Activated naive CD4-positive, alpha-beta T cell treated with anti-CD3 and anti-CD28 coated beads, Interleukin-2, amount 10 ng/mL, durations not matched to agents 7 days and 5 days (primary cell): Measurements from ENCODE around the gene LIN7B.

Experiments used
- CTCF ChIA-PET: fragments of 350-600 bp; sonication (Branson Sonifier 250); formaldehyde crosslinking; loops from one replicate; lab custom pipeline; 2021; ENCODE audit warnings: antibody characterized with exemption; lab: Charles Lee
- DNase-seq: peaks from one replicate; pipeline ENCODE4 v3.0.0-alpha.2; 2020
- H3K27ac Mint-ChIP-seq: one replicate; pipeline ENCODE4 v1.8.0; 2021; ENCODE audit warnings: mild to moderate bottlenecking, moderate library complexity, mixed read lengths
- H3K27me3 Mint-ChIP-seq: one replicate; pipeline ENCODE4 v1.8.0; 2021; ENCODE audit warnings: mild to moderate bottlenecking, mixed read lengths
- H3K36me3 Mint-ChIP-seq: one replicate; pipeline ENCODE4 v1.8.0; 2021; ENCODE audit warnings: mixed read lengths
- H3K4me1 Mint-ChIP-seq: one replicate; pipeline ENCODE4 v1.8.0; 2021; ENCODE audit warnings: mixed read lengths
- H3K4me3 Mint-ChIP-seq: one replicate; pipeline ENCODE4 v1.8.0; 2021; ENCODE audit warnings: mild to moderate bottlenecking, moderate library complexity, mixed read lengths
- H3K9me3 Mint-ChIP-seq: one replicate; pipeline ENCODE4 v1.8.0; 2021; ENCODE audit warnings: mixed read lengths

Gene LIN7B

GRCh38 chr19:49149652-49150105, 35.5 kb downstream of the LIN7B start:
- CTCF ChIA-PET, result interaction anchor here (0.8 to 1.6 kb wide), 3 partner anchors 14 to 59 kb away, joined by 3 to 4 read pairs (median 4); no protein-coding TSS in a partner anchor
- peak overlapping the region; percentile 73 for H3K4me3 Mint-ChIP-seq
- no peak for DNase-seq
- H3K36me3 Mint-ChIP-seq, result peaks cover 5% of the 10 kb centered on the region
- H3K9me3 Mint-ChIP-seq, result peaks cover 4% of the 10 kb centered on the region
- H3K27ac Mint-ChIP-seq, result no peak overlapping the region
- H3K27me3 Mint-ChIP-seq, result peaks cover 97% of the 10 kb centered on the region
- peaks cover 37% of the 10 kb centered on the region for H3K4me1 Mint-ChIP-seq

- peaks cover 35% of the 10 kb centered on the region for H3K4me1 Mint-ChIP-seq
Observed at GRCh38 chr19:49150106-49150943, 36.2 kb downstream of the LIN7B start.

GRCh38 chr19:49150944-49151243, 36.7 kb downstream of the LIN7B start:
- CTCF ChIA-PET, result no interaction called here
- H3K4me3 Mint-ChIP-seq, result no peak overlapping the region
- peaks cover 4% of the 10 kb centered on the region for H3K9me3 Mint-ChIP-seq

More at GRCh38 chr19:49150106-49150943, 36.2 kb downstream of the LIN7B start:
- Mint-ChIP-seq H3K27ac (no peak overlapping the region), H3K4me3 (peak overlapping the region; percentile 73), H3K36me3 (peaks cover 5% of the 10 kb centered on the region), H3K9me3 (peaks cover 4% of the 10 kb centered on the region), H3K27me3 (peaks cover 100% of the 10 kb centered on the region)
- CTCF ChIA-PET, result no interaction called here
- DNase-seq, result peak; percentile 73

GRCh38 chr19:49151267-49152118, 37.3 kb downstream of the LIN7B start:
- H3K9me3 Mint-ChIP-seq, result peaks cover 4% of the 10 kb centered on the region
- DNase-seq, result peak; percentile 58
- peaks cover 24% of the 10 kb centered on the region for H3K4me1 Mint-ChIP-seq
- CTCF ChIA-PET, result no interaction called here
- H3K27ac Mint-ChIP-seq, result no peak overlapping the region
- H3K27me3 Mint-ChIP-seq, result peaks cover 100% of the 10 kb centered on the region
- H3K36me3 Mint-ChIP-seq, result peaks cover 5% of the 10 kb centered on the region
- H3K4me3 Mint-ChIP-seq, result peak overlapping the region; percentile 24

More at GRCh38 chr19:49150944-49151243, 36.7 kb downstream of the LIN7B start:
- no peak for DNase-seq
- Mint-ChIP-seq H3K27ac (no peak overlapping the region), H3K4me1 (peaks cover 29% of the 10 kb centered on the region), H3K36me3 (peaks cover 5% of the 10 kb centered on the region), H3K27me3 (peaks cover 100% of the 10 kb centered on the region)

GRCh38 chr19:49152119-49152550, 38.0 kb downstream of the LIN7B start:
- Mint-ChIP-seq H3K27ac (no peak overlapping the region), H3K4me3 (no peak overlapping the region)
- CTCF ChIA-PET, result no interaction called here

GRCh38 chr19:49153167-49153809, 39.1 kb downstream of the LIN7B start:
- Mint-ChIP-seq H3K4me3 (no peak overlapping the region), H3K27me3 (peaks cover 98% of the 10 kb centered on the region)

More at GRCh38 chr19:49152119-49152550, 38.0 kb downstream of the LIN7B start:
- peaks cover 98% of the 10 kb centered on the region for H3K27me3 Mint-ChIP-seq
- peaks cover 4% of the 10 kb centered on the region for H3K9me3 Mint-ChIP-seq
- DNase-seq, result no peak
- H3K4me1 Mint-ChIP-seq, result peaks cover 24% of the 10 kb centered on the region
- peaks cover 5% of the 10 kb centered on the region for H3K36me3 Mint-ChIP-seq

GRCh38 chr19:49154279-49154678, 40.1 kb downstream of the LIN7B start:
- H3K4me3 Mint-ChIP-seq, result no peak overlapping the region
- CTCF ChIA-PET, result interaction anchor here (1.5 kb wide), 1 partner anchor 8 kb away, joined by 5 read pairs; no protein-coding TSS in a partner anchor

More at GRCh38 chr19:49153167-49153809, 39.1 kb downstream of the LIN7B start:
- Mint-ChIP-seq H3K9me3 (peaks cover 4% of the 10 kb centered on the region), H3K27ac (no peak overlapping the region), H3K4me1 (peaks cover 26% of the 10 kb centered on the region), H3K36me3 (peaks cover 5% of the 10 kb centered on the region)
- CTCF ChIA-PET, result no interaction called here
- DNase-seq, result no peak

GRCh38 chr19:49155005-49155819, 41.0 kb downstream of the LIN7B start, which contains the start of gene HRC:
TSS of gene HRC (minus strand) at chr19:49155396. CDS start at chr19:49155237, 159 bp downstream.
- H3K36me3 Mint-ChIP-seq, result peaks cover 3% of the 10 kb centered on the region
- CTCF ChIA-PET, result interaction anchor here (1.5 kb wide), 1 partner anchor 9 kb away, joined by 5 read pairs; no protein-coding TSS in a partner anchor
- H3K9me3 Mint-ChIP-seq, result peaks cover 4% of the 10 kb centered on the region
- DNase-seq, result no peak
- H3K27ac Mint-ChIP-seq, result no peak within 1 kb of the TSS
- peaks cover 95% of the 10 kb centered on the region for H3K27me3 Mint-ChIP-seq
- H3K4me1 Mint-ChIP-seq, result peaks cover 14% of the 10 kb centered on the region
- H3K4me3 Mint-ChIP-seq, result no peak within 1 kb of the TSS

More at GRCh38 chr19:49154279-49154678, 40.1 kb downstream of the LIN7B start:
- peaks cover 98% of the 10 kb centered on the region for H3K27me3 Mint-ChIP-seq
- peaks cover 4% of the 10 kb centered on the region for H3K9me3 Mint-ChIP-seq
- peaks cover 22% of the 10 kb centered on the region for H3K4me1 Mint-ChIP-seq
- no peak overlapping the region for H3K27ac Mint-ChIP-seq
- H3K36me3 Mint-ChIP-seq, result peaks cover 3% of the 10 kb centered on the region
- DNase-seq, result no peak

- Mint-ChIP-seq H3K27ac (no peak overlapping the region), H3K9me3 (peaks cover 4% of the 10 kb centered on the region), H3K4me1 (peaks cover 12% of the 10 kb centered on the region), H3K36me3 (peaks cover 3% of the 10 kb centered on the region), H3K4me3 (no peak overlapping the region), H3K27me3 (peaks cover 95% of the 10 kb centered on the region)
- CTCF ChIA-PET, result interaction anchor here (1.5 kb wide), 1 partner anchor 10 kb away, joined by 5 read pairs; no protein-coding TSS in a partner anchor
- no peak for DNase-seq
Observed at GRCh38 chr19:49155820-49156346, 41.7 kb downstream of the LIN7B start.

- Mint-ChIP-seq H3K9me3 (no peaks in the 10 kb centered on the region), H3K27me3 (peaks cover 83% of the 10 kb centered on the region), H3K4me3 (peak within 1 kb of the TSS; percentile 49), H3K36me3 (no peaks in the 10 kb centered on the region), H3K4me1 (peaks cover 4% of the 10 kb centered on the region), H3K27ac (no peak within 1 kb of the TSS)
- CTCF ChIA-PET, result no interaction called here
- peak; percentile 73 for DNase-seq
Observed at GRCh38 chr19:49157445-49158224, 43.5 kb downstream of the LIN7B start, which contains the start of gene TRPM4. TSS of gene TRPM4 (plus strand) at chr19:49157792. CDS start at chr19:49157867, 75 bp downstream.

- CTCF ChIA-PET, result no interaction called here
- H3K4me1 Mint-ChIP-seq, result peaks cover 4% of the 10 kb centered on the region
- peaks cover 73% of the 10 kb centered on the region for H3K27me3 Mint-ChIP-seq
- H3K4me3 Mint-ChIP-seq, result no peak overlapping the region
- H3K36me3 Mint-ChIP-seq, result no peaks in the 10 kb centered on the region
- DNase-seq, result no peak
- no peak overlapping the region for H3K27ac Mint-ChIP-seq
- H3K9me3 Mint-ChIP-seq, result no peaks in the 10 kb centered on the region
Observed at GRCh38 chr19:49160450-49161189, 46.5 kb downstream of the LIN7B start.
